GM19351 (cell line): ENCODE results near the gene ANK2.

ENCODE experiments used
- ATAC-seq: cut with Tn5 transposase; IDR thresholded peaks from one replicate; pipeline ENCODE4 v1.9.1; 2021; ENCODE audit warnings: mild to moderate bottlenecking, moderate library complexity; ENCODE audit not compliant: unreplicated experiment

Gene ANK2

DNA sequence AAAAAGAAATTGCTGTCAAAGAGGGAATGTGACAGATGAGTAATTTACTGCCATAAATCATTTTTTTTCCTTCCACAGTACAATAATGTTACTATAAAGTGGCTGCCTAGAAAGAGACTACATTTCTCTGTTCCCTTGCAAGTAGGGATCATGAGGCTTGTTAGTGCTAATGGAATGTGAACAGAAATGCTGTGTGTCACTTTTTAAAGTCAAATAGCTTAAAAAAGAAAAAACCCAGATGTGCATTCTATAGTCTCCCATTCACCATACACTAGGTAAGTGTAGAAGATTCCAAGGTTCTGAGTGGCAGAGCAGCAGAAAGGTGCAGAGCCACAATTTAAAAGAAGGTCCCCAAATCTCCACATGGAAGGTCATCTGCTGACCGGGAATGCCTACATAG lies 383.7 kb downstream of the ANK2 start:
- no peak for ATAC-seq
